ENCODE results near the gene IQGAP3.

Gene IQGAP3

GRCh38 chr1:156479093-156480015, 93.0 kb downstream of the IQGAP3 start:
- DNase-seq, result no peak

- no peak for DNase-seq
These were observed 94.1 kb downstream of the IQGAP3 start for GRCh38 chr1:156478250-156478627.

GRCh38 chr1:156477526-156478249, 94.7 kb downstream of the IQGAP3 start:
- no peak for DNase-seq

DNA sequence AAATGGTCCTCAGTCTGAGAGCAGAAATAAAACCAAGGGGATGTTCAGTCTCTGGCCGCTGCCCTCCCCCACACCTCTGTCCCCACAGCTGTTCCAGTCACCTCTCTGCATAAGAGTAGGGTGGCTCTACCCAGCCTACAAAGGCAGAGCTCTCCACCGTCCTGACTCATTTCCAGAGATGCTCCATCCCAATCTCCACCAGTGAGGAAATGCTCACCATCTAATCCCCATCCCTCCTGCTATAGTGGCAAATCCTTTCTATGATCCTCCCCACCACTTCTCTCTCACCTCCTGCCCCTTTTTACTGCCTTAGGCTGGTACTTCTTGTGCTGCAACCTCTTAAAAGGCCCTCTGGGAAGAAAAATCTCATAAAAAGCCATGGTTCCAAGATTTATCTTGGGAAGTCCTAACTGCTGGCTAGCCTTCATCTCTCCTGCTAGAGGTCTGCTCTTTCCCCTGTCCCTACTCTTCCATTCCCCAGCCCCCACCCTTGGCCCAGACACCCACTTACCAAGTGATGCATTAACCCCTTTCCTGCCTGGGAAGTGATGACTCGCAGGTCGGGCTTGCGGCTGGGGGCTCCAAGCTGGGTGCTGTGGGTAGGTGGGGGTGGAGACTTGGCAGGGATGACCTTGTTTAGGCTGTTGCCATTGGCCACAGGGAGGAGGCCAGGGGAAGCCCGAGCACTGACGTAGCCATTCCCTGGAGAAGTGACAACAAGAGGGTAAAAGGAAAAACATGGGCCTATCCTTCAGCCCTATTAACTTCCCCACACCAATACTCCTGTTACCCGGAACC, 95.7 kb downstream of the IQGAP3 start:
- no peak for DNase-seq

DNA sequence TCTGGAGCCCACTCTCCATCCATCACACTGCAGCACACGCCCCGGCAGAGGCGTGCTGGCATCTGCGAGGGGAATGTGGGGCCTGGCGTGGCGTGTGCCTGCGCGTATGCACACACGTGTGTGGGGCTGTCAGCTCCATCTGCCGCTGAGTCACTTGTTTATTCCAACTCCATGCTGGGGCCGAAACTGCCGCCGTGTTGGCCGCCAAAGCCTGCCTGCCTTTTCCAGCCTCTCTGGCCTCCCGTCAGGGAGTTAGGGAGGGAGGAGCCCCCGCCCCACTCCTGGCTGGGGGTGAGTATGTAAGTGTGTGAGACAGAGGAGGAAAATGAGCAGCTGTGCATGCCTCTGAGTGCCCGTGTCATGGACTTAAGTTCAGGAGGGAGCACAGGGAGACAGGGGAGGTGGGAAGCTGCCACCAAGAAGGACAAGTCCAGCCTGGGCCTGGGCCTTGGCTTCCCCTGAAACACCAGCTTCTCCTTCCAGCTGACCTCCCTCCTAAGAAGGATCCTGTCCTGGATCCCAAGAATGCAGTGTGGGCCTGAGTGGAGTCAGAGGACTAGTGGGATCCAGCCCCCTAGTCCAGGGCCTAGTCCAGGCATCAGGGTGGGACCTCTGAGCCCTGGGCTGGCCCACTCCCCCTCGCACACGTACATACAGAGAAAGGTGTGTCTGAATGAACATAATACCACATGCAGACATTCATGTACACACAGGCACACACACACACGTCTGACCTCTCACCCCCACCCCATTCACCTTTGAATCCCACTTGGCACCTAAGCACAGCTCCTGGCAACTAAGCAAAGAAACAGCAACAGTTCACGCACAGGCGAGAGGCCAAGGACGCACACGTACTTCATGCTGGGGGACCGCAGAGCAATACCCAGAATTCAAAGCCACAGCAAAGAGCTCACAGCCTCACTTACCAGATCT, 96.5 kb downstream of the IQGAP3 start:
- DNase-seq, result no peak

Data from GDM1 (cell line).